ENCODE results near the gene HIPK1. TPM values are rescaled to one million over a fixed set of nuclear protein-coding genes. Genes with fewer than 3 reads are reported as not detected.

HIPK1 gene
- total RNA-seq, 1 experiment from 2014 or later = 48.2 TPM

DNA sequence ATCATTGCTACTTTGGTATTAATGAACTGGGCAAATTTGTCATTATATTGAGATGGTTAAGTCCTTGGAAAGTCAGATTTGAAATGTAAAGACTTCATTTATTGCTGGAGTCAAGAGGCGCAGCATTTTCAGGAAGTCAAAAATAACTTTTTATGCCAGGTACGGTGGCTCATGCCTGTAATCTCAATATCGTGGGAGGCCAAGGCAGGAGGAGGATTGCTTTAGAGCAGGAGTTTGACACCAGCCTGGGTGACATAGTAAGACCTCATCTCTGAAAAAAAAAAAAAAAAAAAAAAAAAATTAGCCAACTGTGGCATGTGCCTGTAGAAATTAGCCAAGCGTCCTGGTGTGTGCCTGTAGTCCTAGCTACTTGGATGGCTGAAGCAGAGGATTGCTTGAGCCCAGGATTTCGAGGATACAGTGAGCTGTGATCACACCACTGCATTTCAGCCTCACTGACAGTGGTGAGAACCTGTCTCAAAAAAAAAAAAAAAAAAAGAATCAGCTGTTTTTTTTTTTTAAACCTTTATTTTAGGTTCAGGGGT, 5.5 kb downstream of the HIPK1 start:
- intact Hi-C loops (cut with micrococcal nuclease; ENCODE audit: unreplicated experiment) = no loop called here
- peaks cover 14% of the 10 kb centered on the region for H3K4me1 Mint-ChIP-seq (ENCODE audit: low read depth, unreplicated experiment)
- POLR2A ChIA-PET = no interaction called here

DNA sequence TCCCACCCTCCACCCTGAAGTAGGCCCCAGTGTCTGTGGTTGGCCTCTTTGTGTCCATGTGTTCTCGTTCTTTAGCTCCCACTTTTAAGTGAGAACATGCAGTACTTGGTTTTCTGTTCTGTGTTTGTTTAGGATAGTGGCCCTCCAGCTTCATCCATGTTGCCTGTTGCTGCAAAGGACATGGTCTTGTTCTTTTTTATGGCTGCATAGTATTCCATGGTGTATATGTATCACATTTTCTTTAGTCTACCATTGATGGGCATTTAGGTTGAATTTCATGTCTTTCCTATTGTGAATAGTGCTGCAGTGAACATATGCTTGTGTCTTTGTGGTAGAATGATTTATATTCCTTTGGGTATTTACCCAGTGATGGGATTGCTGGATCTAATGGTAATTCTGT, 6.1 kb downstream of the HIPK1 start:
- Mint-ChIP-seq H3K36me3 (ENCODE audit: insufficient read depth, unreplicated experiment) (peaks cover 5% of the 10 kb centered on the region), H3K4me3 (ENCODE audit: unreplicated experiment) (no peak overlapping the region), H3K27ac (ENCODE audit: unreplicated experiment) (no peak overlapping the region), H3K4me1 (ENCODE audit: low read depth, unreplicated experiment) (peaks cover 14% of the 10 kb centered on the region), H3K9me3 (ENCODE audit: unreplicated experiment) (no peaks in the 10 kb centered on the region), H3K27me3 (ENCODE audit: insufficient read depth, unreplicated experiment) (no peaks in the 10 kb centered on the region)
- H3K4me1 ChIP-seq = peaks cover 7% of the 10 kb centered on the region; the same call in 1 of the 2 replicates
- POLR2A ChIA-PET = no interaction called here
- no peaks in the 10 kb centered on the region for H3K36me3 ChIP-seq (ENCODE audit: control insufficient read depth, insufficient read depth, low read length)
- CTCF ChIA-PET = no interaction called here
- BruUV-seq (replicated peaks) = no TSS peak
- TF ChIP-seq, protein P1, sequence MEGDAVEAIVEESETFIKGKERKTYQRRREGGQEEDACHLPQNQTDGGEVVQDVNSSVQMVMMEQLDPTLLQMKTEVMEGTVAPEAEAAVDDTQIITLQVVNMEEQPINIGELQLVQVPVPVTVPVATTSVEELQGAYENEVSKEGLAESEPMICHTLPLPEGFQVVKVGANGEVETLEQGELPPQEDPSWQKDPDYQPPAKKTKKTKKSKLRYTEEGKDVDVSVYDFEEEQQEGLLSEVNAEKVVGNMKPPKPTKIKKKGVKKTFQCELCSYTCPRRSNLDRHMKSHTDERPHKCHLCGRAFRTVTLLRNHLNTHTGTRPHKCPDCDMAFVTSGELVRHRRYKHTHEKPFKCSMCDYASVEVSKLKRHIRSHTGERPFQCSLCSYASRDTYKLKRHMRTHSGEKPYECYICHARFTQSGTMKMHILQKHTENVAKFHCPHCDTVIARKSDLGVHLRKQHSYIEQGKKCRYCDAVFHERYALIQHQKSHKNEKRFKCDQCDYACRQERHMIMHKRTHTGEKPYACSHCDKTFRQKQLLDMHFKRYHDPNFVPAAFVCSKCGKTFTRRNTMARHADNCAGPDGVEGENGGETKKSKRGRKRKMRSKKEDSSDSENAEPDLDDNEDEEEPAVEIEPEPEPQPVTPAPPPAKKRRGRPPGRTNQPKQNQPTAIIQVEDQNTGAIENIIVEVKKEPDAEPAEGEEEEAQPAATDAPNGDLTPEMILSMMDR (IDR thresholded peaks at IDR 0.05; ENCODE audit: insufficient read depth in 1 of 2, low read depth in 1 of 2, low read length in 1 of 2, severe bottlenecking in 1 of 2, unreplicated experiment in 1 of 2) = no peak
- H3K9me3 ChIP-seq = no peaks in the 10 kb centered on the region
- intact Hi-C loops (cut with micrococcal nuclease; ENCODE audit: unreplicated experiment) = no loop called here
- H3K27me3 ChIP-seq (replicated peaks; ENCODE audit: control insufficient read depth, insufficient read depth, low read length) = no peaks in the 10 kb centered on the region
- no peak overlapping the region for H3K4me3 ChIP-seq (ENCODE audit: low read depth, low read length)
- DNase-seq = no peak

More for the DNA sequence above, 5.5 kb downstream of the HIPK1 start:
- TF ChIP-seq, protein P1 (IDR thresholded peaks at IDR 0.05; ENCODE audit: insufficient read depth in 1 of 2, low read depth in 1 of 2, low read length in 1 of 2, severe bottlenecking in 1 of 2, unreplicated experiment in 1 of 2) = no peak
- Mint-ChIP-seq H3K9me3 (ENCODE audit: unreplicated experiment) (no peaks in the 10 kb centered on the region), H3K27me3 (ENCODE audit: insufficient read depth, unreplicated experiment) (no peaks in the 10 kb centered on the region), H3K4me3 (ENCODE audit: unreplicated experiment) (no peak overlapping the region), H3K27ac (ENCODE audit: unreplicated experiment) (no peak overlapping the region), H3K36me3 (ENCODE audit: insufficient read depth, unreplicated experiment) (peaks cover 5% of the 10 kb centered on the region)
- DNase-seq = no peak
- Histone ChIP-seq H3K4me3 (ENCODE audit: low read depth, low read length) (no peak overlapping the region), H3K9me3 (no peaks in the 10 kb centered on the region), H3K4me1 (peaks cover 7% of the 10 kb centered on the region; the same call in 1 of the 2 replicates), H3K36me3 (ENCODE audit: control insufficient read depth, insufficient read depth, low read length) (no peaks in the 10 kb centered on the region), H3K27me3 (replicated peaks; ENCODE audit: control insufficient read depth, insufficient read depth, low read length) (no peaks in the 10 kb centered on the region)
- no TSS peak for BruUV-seq (replicated peaks)
- CTCF ChIA-PET = no interaction called here

- peaks cover 13% of the 10 kb centered on the region for H3K36me3 Mint-ChIP-seq (ENCODE audit: insufficient read depth, unreplicated experiment)
- no peaks in the 10 kb centered on the region for H3K27me3 Mint-ChIP-seq (ENCODE audit: insufficient read depth, unreplicated experiment)
- H3K27me3 ChIP-seq (replicated peaks; ENCODE audit: control insufficient read depth, insufficient read depth, low read length) = no peaks in the 10 kb centered on the region
- H3K4me1 ChIP-seq = peaks cover 7% of the 10 kb centered on the region; the same call in 1 of the 2 replicates
- H3K9me3 Mint-ChIP-seq (ENCODE audit: unreplicated experiment) = no peaks in the 10 kb centered on the region
- H3K36me3 ChIP-seq (ENCODE audit: control insufficient read depth, insufficient read depth, low read length) = no peaks in the 10 kb centered on the region; the same call in 1 of the 2 replicates
- intact Hi-C loops (cut with micrococcal nuclease; ENCODE audit: unreplicated experiment) = no loop called here
- TF ChIP-seq, protein P1 (IDR thresholded peaks at IDR 0.05; ENCODE audit: insufficient read depth in 1 of 2, low read depth in 1 of 2, low read length in 1 of 2, severe bottlenecking in 1 of 2, unreplicated experiment in 1 of 2) = no peak
- no peak overlapping the region for H3K4me3 ChIP-seq (ENCODE audit: low read depth, low read length)
- no peak overlapping the region for H3K4me3 Mint-ChIP-seq (ENCODE audit: unreplicated experiment)
- POLR2A ChIA-PET = no interaction called here
- CTCF ChIA-PET = no interaction called here
- H3K27ac Mint-ChIP-seq (ENCODE audit: unreplicated experiment) = no peak overlapping the region
- no peak for DNase-seq
- no peaks in the 10 kb centered on the region for H3K9me3 ChIP-seq
- BruUV-seq (replicated peaks) = no TSS peak
- peaks cover 14% of the 10 kb centered on the region for H3K4me1 Mint-ChIP-seq (ENCODE audit: low read depth, unreplicated experiment)
Measured at GRCh38 chr1:113935970-113936369, 6.8 kb downstream of the HIPK1 start.

All from Caco-2 (cell line).